HG03196 (cell line): ENCODE results near the gene SLC39A6.
"Not testable (repeated sequence)": the region's sequence is repeated elsewhere in the genome, so short reads cannot be mapped to it uniquely, and the experiment has no call there.

Experiments
- ATAC-seq: cut with Tn5 transposase; IDR thresholded peaks from one replicate; pipeline ENCODE4 v1.9.1; 2021; ENCODE audit not compliant: unreplicated experiment

SLC39A6 gene

DNA sequence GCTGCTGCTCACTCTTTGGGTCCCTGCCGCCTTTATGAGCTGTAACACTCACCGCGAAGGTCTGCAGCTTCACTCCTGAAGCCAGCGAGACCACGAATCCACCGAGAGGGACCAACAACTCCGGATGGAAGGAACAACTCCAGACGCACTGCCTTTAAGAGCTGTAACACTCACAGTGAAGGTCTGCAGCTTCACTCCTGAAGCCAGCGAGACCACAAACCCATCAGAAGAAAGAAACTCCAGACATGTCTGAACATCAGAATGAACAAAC is 64.4 kb downstream of the SLC39A6 start:
- not testable (repeated sequence) for ATAC-seq

DNA sequence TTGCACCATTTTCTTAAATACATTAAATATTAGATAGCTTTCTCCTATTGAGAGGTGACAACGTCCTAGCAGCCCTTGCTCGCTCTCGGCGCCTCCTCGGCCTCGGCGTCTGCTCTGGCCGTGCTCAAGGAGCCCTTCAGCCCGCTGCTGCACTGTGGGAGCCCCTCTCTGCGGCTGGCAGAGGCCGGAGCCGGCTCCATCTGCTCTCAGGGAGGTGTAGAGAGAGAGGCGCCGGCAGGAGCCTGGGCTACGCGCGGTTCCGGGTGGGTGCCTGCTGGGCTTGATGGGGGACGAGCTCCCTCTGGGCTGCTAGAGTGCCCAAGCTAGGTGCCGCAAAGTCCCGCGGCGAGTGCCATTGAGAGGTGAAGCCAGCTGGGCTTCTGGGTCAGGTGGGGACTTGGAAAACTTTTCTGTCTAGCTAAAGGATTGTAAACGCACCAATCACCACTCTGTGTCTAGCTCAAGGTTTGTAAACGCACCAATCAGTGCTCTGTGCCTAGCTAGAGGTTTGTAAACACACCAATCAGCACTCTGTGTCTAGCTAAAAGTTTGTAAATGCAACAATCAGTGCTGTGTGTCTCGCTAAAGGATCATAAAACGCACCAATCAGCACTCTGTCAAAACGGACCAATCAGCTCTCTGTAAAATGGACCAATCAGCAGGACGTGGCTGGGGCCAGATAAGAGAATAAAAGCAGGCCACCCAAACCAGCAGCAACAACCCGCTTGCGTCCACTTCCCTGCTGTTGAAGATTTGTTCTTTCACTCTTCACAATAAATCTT is 64.9 kb downstream of the SLC39A6 start:
- ATAC-seq, result no peak

DNA sequence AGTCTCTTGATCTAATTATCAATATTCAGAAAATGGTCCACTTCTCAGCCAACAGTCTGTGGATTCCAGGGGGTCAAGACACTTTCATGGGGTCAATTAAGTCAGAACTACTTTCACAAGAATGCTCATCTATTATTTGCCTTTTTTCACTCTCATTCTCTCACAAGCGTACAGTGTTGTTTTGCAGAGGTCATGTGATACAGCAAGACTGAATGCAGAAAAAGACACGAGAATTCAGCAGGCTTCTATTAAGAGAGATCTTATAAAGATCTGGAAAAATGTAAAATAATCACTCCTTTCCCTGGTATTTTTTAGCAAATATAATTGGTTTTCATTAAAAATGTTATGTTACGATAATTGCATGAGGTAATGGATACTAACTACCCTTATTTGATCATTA is 70.5 kb downstream of the SLC39A6 start:
- ATAC-seq, result no peak
